Ramos (cell line): ENCODE data around the gene AQP1.

Experiments used
- in situ Hi-C: fragments of 300-500 bp; cut with MboI; formaldehyde crosslinking; loops from one replicate; pipeline ENCODE4 v1.14.3; 2022; ENCODE audit warnings: low sequenced_read_pairs; ENCODE audit not compliant: unreplicated experiment

The AQP1 gene

DNA sequence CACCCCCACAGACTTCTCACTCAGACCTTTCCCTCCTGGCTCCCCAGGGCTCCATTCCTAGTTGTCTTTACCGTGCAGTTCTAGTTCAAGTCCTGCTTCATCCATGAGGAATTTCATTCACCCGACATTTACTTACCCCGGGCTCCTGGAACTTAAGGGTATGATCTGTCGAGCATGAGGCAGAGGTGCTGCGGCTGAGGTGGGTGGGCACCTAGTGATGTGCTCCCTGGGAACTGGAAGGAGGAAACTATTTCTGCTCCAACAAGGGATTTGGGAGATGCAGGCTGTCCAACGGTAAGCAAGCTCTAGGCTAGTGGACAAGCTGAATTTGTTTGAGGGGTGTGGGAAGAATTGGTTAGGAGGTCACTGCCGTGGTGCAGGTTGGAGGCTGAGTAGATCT lies 30.2 kb upstream of the AQP1 start:
- in situ Hi-C loops, result no loop called here

DNA sequence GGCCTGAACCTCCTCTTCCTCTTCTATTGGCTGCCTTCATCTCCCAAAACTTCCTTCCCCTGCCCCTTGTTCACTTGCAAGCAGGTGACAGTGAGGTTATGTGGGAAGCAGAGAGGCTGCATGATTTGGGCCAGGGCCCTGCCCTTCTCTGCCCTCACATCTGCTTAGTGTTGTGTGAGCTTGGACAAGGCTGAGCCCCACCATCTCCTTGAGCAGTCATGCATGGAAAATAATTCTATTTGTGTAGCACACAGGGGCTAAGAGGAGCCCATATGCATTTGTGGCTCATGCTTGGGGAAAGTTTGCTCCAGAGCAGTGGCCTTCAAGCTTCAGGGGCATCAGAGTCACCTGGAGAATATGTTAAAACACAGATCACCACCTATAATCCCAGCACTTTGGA lies 26.8 kb upstream of the AQP1 start:
- in situ Hi-C loops, result no loop called here

DNA sequence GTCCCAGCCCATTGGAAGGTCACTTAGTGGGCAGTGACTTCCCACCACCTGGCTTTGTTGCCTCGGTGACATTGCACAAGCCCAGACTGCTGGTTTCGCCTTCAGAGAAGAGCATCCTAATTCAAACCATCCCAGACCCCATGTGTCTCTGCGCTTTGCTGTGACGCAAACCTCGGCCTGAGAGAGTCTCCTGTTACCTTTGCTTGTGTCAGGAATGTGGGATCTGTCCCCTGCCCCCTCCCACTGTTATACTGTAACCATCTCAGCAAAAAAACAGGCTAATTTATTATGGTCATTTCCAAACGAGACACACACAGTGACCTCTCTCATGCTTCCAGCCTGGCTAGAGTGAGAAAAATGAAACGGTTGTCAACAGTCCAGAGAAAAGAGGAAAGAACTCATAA lies 25.0 kb upstream of the AQP1 start:
- in situ Hi-C loops, result no loop called here

DNA sequence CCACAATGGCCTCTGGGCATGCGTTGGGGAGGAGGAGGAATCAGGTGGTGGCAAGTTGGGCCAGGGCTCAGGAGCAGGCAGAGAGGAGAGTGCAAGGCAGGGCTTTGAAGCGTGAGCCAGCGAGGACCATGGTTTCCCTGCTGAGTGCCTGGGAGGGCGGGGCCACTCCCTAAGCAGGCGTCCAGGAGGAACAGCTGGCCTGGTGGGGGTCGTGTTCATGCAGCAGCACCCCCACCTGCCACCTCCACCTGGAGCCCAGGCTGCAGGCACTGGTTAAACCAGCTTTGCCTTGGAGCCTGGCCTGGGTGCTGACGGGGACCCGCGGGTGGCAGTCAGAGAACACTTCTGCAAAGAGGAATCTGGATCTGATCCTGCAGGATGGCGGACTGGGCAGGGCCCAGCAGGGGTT lies 24.2 kb upstream of the AQP1 start:
- in situ Hi-C loops, result no loop called here

DNA sequence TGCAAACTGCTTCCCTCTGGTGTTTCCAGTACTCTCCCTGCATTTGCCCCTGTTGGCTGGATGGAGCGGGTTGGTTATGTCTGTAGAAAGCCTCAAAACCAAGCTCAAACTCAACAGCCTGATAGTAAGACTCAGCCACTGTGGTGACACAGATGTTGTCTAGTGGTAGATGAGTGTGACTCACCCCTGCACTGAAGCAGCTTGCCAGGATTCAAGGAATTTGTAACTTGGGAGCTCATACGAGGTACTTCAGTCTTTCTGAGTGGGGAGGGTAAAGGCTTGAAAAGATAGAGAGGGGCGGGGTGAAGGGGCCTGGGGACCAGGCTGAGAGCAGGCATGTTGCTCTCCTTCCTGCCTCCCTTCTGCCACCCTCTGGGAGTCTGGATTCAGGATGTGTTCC lies 22.9 kb upstream of the AQP1 start:
- in situ Hi-C loops, result no loop called here

DNA sequence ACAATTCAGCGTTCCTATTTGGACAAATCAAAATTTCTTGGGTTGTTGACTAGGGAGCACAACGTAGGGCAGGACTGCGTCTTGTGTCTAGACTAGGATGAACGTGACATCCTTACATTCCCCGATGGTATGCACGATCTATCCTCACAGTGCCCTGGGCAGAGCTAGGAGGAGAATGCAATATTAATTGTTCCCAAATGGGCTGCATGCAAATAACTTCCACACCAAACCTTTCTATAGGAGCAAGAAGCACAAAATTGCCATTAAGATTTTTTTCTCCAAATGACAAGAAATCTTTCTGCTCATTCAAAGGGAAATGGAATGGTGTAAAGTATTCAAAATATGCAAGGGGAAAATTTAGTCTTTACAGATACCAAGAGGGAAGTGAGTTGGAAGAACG lies 21.4 kb upstream of the AQP1 start:
- in situ Hi-C loops, result no loop called here

DNA sequence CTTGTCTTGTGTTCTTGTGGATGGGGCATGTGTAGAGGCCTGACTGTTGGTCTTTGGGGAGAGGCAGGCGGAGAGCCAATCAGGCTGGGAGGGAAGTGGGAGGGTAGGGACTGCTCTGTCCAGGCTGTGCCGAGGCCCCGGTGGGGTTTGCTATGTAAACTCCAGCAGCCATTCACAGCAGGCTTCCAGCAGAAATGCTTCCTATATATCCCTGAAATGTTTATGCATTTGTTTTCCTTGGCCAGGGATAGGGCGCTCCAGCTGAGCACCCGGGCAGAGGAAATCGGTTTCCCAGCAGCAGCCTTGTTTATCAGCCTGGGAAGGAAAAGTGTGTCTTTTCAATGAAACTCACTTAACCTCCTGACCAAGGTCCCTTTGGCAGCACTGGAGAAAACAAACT lies 18.3 kb upstream of the AQP1 start:
- in situ Hi-C loops, result no loop called here

DNA sequence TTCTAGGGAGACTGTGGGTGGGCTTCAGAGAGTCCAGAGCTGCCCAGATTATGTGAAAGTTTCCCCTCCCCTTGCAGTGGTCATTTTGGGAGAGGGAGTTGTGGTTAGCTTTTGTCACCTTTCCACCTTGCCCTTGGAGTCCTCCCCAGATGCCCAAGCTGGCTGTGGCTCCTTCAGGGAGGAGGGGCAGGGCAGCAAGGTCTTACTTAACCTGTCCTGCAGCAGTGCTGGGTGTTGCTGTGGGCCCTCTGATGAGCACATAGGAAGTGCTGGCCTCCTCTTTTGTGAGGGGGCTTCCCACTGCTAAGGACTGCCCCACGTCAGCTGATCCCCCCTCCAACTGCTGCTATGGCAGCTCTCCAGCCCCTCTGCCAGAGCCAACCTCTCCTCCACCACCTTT lies 17.6 kb upstream of the AQP1 start:
- in situ Hi-C loops, result no loop called here

DNA sequence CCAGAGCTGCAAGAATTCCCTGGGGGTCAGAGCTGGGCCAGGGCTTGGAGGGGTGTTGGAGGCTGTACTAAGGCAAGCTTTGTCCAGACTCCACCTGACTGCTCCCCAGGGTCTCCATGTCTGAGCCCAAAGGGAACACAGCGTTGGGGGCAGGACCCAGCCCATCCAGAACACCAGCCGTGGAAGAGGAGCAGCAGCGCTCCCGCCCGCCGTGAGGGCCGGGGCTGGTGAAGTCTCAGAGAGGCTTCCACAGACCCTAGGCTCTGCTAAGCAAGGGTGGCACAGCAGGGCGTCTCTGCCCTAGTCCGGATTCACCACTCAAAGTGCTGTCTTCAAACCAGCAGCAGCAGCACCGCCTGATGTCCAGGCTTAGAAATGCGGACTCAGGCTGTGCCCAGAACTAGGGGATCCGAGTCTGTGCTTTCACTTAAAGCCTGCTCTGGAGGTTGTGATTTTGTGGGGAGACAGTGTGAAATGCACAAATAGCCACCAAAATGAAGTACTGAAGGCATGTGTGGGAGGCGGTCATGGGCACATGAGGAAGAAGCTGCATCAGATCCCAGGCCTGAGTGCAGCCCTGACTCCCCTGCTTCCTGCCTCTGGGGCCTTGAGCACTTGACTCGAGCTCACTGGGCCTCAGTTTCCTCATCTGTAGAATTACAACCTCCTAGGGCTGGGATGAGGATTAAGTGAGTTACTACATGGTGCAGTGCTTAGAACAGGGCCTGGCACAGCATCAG lies 16.6 kb upstream of the AQP1 start:
- in situ Hi-C loops, result no loop called here

DNA sequence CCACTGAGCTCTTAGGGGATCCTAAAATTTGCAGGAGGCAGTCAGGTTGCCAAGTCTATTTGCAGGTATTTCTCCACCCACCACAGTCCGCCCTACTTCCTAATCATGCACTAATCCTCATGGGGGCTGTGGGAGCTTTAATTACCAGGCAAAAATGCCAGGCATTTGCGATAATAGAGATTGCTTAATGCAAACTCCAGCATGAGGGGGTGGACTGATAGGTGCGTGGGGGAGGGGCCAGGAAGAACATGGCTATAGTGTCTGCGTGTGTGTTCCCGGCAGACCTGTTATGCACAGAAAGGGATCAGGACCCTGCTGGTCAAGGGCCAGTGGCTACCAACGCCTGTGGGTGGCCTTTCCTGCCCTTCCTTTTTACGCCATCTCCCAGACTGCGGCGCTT lies 15.6 kb upstream of the AQP1 start:
- in situ Hi-C loops, result no loop called here

DNA sequence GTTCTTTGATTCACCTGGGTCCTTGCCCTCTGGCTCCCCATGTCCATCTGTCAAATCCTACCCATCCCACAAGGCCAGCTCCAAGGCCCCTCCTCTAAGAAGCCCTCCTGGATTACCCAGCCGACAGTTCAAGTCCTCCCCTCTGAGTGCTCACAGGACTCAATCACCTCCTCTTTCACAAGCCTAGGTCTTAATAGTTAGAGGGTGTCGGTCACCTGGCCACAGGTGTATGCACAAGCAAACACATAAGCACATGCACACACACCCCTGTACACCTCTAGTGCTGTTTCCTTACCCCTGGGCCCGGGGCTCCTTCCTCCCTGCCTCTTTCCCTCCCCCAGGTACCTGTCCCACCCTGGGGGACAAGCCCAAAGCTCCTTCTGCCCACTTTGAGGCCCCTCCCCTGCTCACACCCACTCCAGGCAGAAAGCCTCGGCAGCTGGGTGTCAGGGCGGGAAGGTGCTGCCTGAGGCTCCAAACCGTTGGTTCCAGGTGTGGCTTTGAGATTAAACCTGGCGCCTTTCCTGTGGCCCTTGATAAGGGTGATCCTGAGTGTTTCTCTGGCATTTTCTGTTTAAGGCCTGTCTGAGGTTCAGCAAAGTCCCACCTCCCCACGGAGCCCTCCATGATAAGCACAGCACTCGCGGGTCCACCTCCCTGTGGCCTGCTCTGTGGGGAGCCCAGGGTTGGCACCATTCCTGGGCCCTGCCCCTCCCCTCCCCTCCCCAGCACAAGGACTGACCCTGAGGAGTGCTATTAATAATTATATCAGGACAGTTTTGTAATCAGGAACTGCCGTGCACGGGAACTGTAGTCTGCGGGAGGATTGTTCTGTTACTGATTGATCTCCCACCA lies 14.6 kb upstream of the AQP1 start:
- in situ Hi-C loops, result no loop called here

DNA sequence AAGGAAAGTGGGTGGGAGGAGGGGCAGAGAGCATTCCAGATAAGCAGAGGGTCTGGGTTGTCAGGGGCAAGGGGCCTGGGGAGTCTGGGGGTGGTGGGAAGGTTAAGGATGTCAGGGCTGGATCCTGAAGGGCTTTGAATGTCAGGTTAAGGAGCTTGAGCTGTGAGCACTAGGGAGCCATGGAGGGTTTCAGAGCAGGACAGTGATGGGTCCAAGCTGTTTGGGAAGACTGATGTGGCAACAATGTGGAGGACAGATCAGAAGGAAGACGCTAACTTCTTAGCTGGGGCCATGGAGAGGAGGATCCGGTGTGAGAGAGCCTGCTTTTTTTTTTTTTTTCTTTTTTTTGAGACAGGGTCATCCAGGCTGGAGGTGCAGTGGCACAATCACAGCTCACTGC lies 13.9 kb upstream of the AQP1 start:
- in situ Hi-C loops, result no loop called here

DNA sequence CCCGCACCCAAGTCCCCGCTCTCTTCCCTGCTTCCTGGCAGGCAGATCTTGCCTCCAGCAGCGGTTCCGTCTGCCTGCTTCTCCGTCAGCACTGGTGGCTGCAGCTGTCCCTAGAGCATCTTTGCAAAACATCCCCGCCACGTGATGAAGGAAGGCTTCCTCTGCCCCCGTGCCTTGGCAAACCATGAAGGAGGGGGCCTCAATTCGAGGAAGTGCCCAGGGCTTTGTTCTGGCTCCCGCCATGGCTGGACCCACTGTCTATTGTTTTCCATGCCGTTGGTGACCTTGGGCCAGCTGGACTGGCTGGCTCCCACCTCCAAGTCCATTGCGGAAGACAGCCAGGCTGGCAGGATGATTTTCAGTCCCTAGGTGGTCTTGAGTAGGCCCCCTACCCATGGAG lies 13.2 kb upstream of the AQP1 start:
- in situ Hi-C loops, result no loop called here

DNA sequence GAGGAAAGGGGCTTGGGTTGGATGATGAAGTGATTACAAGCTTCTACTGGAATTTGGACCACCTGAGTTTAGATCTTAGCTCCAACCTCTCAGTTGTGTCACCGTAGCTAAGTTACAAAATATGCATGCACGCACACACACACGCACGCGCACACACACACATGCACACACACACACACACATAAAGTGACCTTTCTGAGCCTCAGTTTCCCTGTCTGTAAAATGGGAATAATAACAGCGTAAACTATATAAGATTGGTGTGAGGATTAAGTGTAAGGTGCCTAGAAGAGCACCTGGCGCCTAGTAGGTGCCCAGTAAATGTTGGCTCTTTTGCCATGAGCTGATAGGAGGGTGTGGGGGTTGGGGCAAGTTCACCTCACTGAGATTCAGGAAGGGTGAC lies 12.6 kb upstream of the AQP1 start:
- in situ Hi-C loops, result no loop called here

DNA sequence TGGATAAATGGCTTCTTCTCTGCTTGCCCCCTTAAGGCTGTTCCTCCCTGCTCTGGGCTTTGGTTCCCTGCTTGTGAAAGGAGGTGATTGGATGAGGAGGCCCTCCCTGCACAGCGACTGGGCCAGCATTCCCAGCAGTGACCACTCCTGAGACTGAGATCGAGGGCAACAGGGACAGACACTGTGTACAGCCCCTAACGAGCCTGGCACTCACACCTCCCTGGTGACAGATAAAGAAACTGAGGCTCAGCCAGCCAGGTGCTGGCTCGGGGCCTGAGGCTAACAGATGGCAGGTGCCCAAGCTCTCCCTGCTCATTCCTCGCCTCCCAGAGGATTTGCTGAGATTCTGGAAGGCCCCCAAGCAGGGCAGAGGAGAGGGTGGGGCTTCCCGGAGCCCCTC lies 12.0 kb upstream of the AQP1 start:
- in situ Hi-C loops, result no loop called here

DNA sequence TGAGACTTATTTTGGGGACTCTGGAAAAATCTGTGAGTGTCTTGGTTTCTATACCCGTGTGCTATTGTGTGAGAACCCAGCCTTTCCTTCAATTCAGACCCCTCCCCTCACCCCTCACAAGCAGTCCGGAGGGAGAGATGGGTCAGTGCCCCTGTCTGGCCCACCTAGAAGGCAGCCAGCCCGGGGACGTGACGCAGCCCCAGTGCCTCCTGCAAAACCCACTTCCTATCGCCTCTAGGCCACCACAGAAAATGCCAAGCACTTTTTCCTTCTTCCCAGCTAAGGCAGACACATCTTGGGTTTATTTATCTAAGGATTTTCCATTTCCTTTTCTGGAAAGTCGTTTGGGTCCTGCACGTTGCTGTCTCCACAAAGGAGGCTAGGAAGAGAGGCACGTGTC lies 11.6 kb upstream of the AQP1 start:
- in situ Hi-C loops, result no loop called here

DNA sequence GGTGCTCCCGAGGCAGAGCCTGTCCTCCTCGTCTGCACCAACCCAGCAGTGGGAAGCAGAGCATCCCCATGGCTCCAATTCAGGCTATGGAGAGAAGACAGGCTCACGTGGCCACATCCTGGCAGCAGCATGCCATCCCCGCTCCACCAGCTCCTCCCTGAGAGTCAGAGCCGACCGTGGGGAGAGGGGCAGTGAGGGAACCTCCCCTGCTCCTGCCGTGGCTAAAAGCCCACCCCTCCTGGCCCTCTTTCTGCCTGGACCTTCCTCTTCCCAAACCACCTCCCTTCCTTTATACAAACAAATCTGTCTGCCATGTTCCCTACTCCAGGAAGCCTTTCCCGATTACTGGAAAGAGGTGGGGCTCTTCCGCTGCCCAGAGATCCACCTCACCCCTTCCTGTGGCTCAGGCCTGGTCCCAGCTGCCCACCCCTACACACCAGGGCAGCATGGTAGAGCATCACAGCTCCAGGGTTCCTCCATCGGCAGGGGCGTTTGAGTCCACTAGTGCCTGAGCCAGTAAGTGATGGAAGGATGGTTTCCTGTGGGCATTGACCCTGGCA lies 10.8 kb upstream of the AQP1 start:
- in situ Hi-C loops, result no loop called here

DNA sequence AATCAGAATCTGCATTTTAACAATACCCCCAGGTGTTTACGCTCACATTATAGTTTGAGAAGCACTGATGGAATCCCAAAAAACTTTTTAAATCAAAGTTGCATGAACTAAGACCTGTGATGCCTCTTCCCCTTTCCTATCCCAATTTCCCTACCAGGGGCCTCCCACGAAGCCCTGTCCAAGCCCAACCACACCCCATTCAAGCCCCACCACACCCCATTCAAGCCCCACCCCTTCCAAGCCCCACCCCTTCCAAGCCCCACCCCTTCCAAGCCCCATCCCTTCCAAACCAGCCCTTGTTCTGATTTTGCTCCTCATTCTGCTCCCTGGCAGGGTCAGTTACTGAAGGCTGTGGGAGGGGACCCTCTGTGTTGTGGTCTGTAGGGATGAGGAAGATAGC lies 9.8 kb upstream of the AQP1 start:
- in situ Hi-C loops, result no loop called here

DNA sequence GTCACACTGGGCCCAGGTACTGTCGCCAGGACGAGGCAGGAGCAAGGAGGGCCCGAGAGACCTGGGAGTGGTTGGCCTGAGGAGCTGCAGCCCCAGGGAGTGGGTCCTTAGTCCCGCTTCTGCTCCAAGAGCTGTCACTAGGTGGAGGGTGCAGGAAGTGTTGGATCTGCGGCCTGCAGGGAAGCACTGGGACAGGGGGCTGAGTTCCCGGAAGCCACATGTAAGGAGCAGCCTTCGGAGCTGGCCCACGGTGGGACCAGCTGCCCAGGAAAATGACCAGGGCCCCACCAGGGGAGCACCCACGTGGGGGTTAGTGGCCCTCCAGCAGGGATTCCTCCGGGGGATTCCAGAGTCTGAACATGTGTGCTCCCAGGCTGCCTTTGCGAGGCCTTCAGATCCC lies 9.2 kb upstream of the AQP1 start:
- in situ Hi-C loops, result no loop called here

DNA sequence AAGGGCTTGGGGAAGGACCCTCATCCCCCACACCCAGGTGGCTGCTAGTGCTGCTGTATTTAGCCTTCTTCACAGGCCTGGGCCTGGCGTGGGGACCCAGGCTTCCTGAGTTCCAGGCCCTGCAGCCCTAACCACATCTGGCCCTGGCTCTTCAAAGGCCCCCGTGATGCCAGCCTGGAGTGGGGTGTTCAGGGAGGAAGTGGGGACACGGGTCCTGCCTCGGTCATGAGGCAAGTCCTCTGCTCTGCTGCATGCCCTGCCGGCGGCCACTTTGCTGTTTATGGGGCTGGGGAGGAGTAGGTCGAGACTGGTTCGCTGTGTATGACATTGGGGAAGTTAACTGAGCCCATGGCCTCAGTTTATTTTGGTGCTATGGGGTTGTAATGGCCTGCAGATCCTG lies 8.5 kb upstream of the AQP1 start:
- in situ Hi-C loops, result no loop called here

DNA sequence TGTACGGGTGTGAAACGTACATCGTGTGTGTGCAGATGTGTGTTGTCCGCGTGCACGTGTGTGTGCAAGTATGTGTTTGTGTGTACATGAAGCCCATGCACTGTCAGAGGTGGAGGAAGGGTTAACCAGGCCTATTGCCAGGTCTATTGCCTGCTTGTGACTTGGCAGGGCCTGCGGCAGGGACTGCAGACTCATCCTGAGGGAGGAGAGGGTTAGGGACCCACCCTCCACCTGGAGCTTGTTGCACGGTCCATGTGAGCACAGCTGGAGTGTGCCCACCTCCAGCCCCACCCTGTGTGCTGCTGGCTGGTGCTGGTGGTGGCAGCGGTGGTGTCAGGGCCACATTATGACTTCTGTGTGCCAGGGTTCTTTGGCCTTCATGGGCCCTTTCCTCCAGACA lies 7.1 kb upstream of the AQP1 start:
- in situ Hi-C loops, result no loop called here
